HCT116 (cell line): ENCODE results near the gene GNA15. TPM values are rescaled to one million over a fixed set of nuclear protein-coding genes. Genes with fewer than 3 reads are reported as not detected.

ENCODE experiments used
- ATAC-seq: fragments of 200-7000 bp; cut with Tn5 transposase; 2 replicates; pipeline ENCODE4 v1.9.1; 2020; ENCODE audit warnings: mild to moderate bottlenecking, moderate library complexity
- BruUV-seq: library from RNA; stranded (reverse); fragments of 400-500 nt; replicated peaks from 2 replicates; lab custom pipeline; 2021; lab: Mats Ljungman, UMichigan
- CTCF ChIA-PET: fragments of 300-600 bp; sonication (Branson Sonifier 250); formaldehyde crosslinking; loops from one replicate; lab custom pipeline; 2021; ENCODE audit warnings: antibody characterized with exemption; lab: Charles Lee
- POLR2A ChIA-PET: fragments of 300-600, 350-600 bp; sonication (Branson Sonifier 250); formaldehyde crosslinking; loops from one replicate; lab custom pipeline; 2021; ENCODE audit warnings: antibody characterized with exemption; lab: Charles Lee
- RAD21 ChIA-PET, 2 experiments: fragments of 300-600 bp; sonication (Branson Sonifier 250); formaldehyde crosslinking; loops; one replicate each; lab custom pipeline; 2023; ENCODE audit warnings: low total read pairs in 2 of 2; ENCODE audit not compliant: uncharacterized antibody in 2 of 2, unreplicated experiment in 2 of 2, low non-redundant PET in 1 of 2; lab: Charles Lee
- DNase-seq: peaks from one replicate; pipeline ENCODE4 v3.0.0-alpha.2; 2010; ENCODE audit warnings: low read depth, low spot score
- H2AFZ ChIP-seq: fragments of 200-600 bp; shearing (Covaris generic), sonication (generic); 2 replicates; pipeline ENCODE4 v1.6.1; 2017; ENCODE audit warnings: low read depth, mixed run types, mixed read lengths, antibody characterized with exemption, low read length; ENCODE audit not compliant: poor library complexity, severe bottlenecking
- H3K27ac ChIP-seq: 2 replicates; pipeline ENCODE4 v1.5.1; 2012; ENCODE audit warnings: low read depth, low read length
- H3K27me3 ChIP-seq: fragments of 200-600 bp; sonication (generic); 2 replicates; pipeline ENCODE4 v1.6.1; 2016; ENCODE audit warnings: mixed run types, low read length, mixed read lengths; ENCODE audit not compliant: insufficient read depth
- H3K36me3 ChIP-seq, 2 experiments: fragments of 200-500 bp in 1 of 2; fragments of 200-600 bp in 1 of 2; sonication (Bioruptor generic) in 1 of 2; sonication (generic) in 1 of 2; 2 replicates each; pipeline versions ENCODE4 v1.5.1 to v1.6.1; 2014 to 2016; ENCODE audit warnings: low read length in 2 of 2, inconsistent platforms in 1 of 2, mixed read lengths in 1 of 2, mixed run types in 1 of 2; ENCODE audit not compliant: insufficient read depth in 2 of 2, control insufficient read depth in 1 of 2
- H3K4me1 ChIP-seq, 2 experiments: fragments of 200-600 bp in 1 of 2; sonication (generic) in 1 of 2; 2 replicates each; pipeline versions ENCODE4 v1.5.1 to v1.6.1; 2012 to 2017; ENCODE audit warnings: low read length in 2 of 2, inconsistent platforms in 1 of 2, mild to moderate bottlenecking in 1 of 2, mixed read lengths in 1 of 2, mixed run types in 1 of 2, moderate library complexity in 1 of 2; ENCODE audit not compliant: insufficient read depth in 2 of 2, control insufficient read depth in 1 of 2
- H3K4me2 ChIP-seq: fragments of 200-600 bp; sonication (generic); 2 replicates; pipeline ENCODE4 v1.6.1; 2017; ENCODE audit warnings: mixed run types, low read length, mixed read lengths
- H3K4me3 ChIP-seq, 2 experiments: fragments of 200-600 bp in 1 of 2; sonication (generic) in 1 of 2; replicated peaks in 1 of 2; 2 replicates each; pipeline ENCODE4 v1.5.1; 2011 to 2016; ENCODE audit warnings: low read length in 2 of 2, control low read depth in 1 of 2, low read depth in 1 of 2, mild to moderate bottlenecking in 1 of 2, mixed read lengths in 1 of 2, mixed run types in 1 of 2
- H3K79me2 ChIP-seq: fragments of 200-600 bp; sonication (generic); 2 replicates; pipeline ENCODE4 v1.6.1; 2017; ENCODE audit warnings: mild to moderate bottlenecking, mixed run types, low read length, moderate library complexity, mixed read lengths; ENCODE audit not compliant: insufficient read depth
- H3K9ac ChIP-seq: fragments of 200-600 bp; sonication (generic); 2 replicates; pipeline ENCODE4 v1.6.1; 2016; ENCODE audit warnings: low read length, mixed read lengths
- H3K9me2 ChIP-seq: fragments of 200-600 bp; sonication (generic), shearing (Covaris generic); 2 replicates; pipeline ENCODE4 v1.6.1; 2017; ENCODE audit warnings: mixed run types, mild to moderate bottlenecking, moderate library complexity; ENCODE audit not compliant: insufficient read depth
- H3K9me3 ChIP-seq, 2 experiments: fragments of 200-500 bp in 1 of 2; fragments of 200-600 bp in 1 of 2; sonication (Bioruptor generic) in 1 of 2; sonication (generic) in 1 of 2; 2 replicates each; pipeline ENCODE4 v1.6.1; 2014 to 2017; ENCODE audit warnings: low read length in 2 of 2, mixed read lengths in 2 of 2, inconsistent platforms in 1 of 2, low read depth in 1 of 2, mild to moderate bottlenecking in 1 of 2, mixed run types in 1 of 2, moderate library complexity in 1 of 2; ENCODE audit not compliant: control insufficient read depth in 1 of 2, insufficient read depth in 1 of 2
- H4K20me1 ChIP-seq: fragments of 200-600 bp; sonication (generic), shearing (Covaris generic); 2 replicates; pipeline ENCODE4 v1.6.1; 2017; ENCODE audit warnings: mixed run types, mild to moderate bottlenecking, moderate library complexity; ENCODE audit not compliant: insufficient read depth
- EZH2phosphoT487 ChIP-seq: fragments of 200-600 bp; IDR thresholded peaks from 2 replicates; pipeline ENCODE4 v1.6.1; 2018; ENCODE audit warnings: antibody characterized with exemption, borderline replicate concordance
- POLR2A ChIP-seq: IDR thresholded peaks from 2 replicates; pipeline ENCODE4 v1.7.0; 2011; ENCODE audit warnings: borderline replicate concordance; ENCODE audit not compliant: insufficient read depth, insufficient read length; ENCODE audit errors: extremely low read depth
- POLR2AphosphoS5 ChIP-seq: IDR thresholded peaks from 2 replicates; pipeline ENCODE4 v1.6.1; 2011; ENCODE audit warnings: mild to moderate bottlenecking, low read depth, low read length, moderate library complexity
- SIN3A ChIP-seq: IDR thresholded peaks from 2 replicates; pipeline ENCODE4 v1.6.1; 2012; ENCODE audit warnings: low read depth
- YY1 ChIP-seq: IDR thresholded peaks from 2 replicates; pipeline ENCODE4 v1.6.1; 2011; ENCODE audit warnings: low read length, low read depth, moderate library complexity, mild to moderate bottlenecking; ENCODE audit not compliant: insufficient replicate concordance; ENCODE audit errors: extremely low read depth
- ZFX ChIP-seq: fragments of 450-650 bp; IDR thresholded peaks from 2 replicates; pipeline ENCODE4 v1.6.1; 2017
- intact Hi-C: fragments of 100-400 bp; cut with micrococcal nuclease; formaldehyde crosslinking; loops from 2 replicates; pipeline ENCODE4 v1.10.0; 2022
- total RNA-seq: library from RNA; stranded (reverse); gene quantifications from one replicate; pipeline ENCODE4 v1.2.1, GENCODE V29; 2021; ENCODE audit not compliant: unreplicated experiment
- TF ChIP-seq, protein P1 (sequence below): IDR thresholded peaks from 2 replicates; pipeline ENCODE4 v1.6.1; 2011; ENCODE audit warnings: mild to moderate bottlenecking, low read length, moderate library complexity; ENCODE audit not compliant: insufficient replicate concordance; ENCODE audit errors: extremely low read depth
- TF ChIP-seq, protein P2 (sequence below): IDR thresholded peaks from 2 replicates; pipeline ENCODE4 v1.6.1; 2012; ENCODE audit warnings: low read depth
- TF ChIP-seq, protein P3 (sequence below): IDR thresholded peaks from 2 replicates; pipeline ENCODE4 v1.6.1; 2012

Gene GNA15
- total RNA-seq, 1 experiment from 2014 or later = 1.5 TPM

DNA sequence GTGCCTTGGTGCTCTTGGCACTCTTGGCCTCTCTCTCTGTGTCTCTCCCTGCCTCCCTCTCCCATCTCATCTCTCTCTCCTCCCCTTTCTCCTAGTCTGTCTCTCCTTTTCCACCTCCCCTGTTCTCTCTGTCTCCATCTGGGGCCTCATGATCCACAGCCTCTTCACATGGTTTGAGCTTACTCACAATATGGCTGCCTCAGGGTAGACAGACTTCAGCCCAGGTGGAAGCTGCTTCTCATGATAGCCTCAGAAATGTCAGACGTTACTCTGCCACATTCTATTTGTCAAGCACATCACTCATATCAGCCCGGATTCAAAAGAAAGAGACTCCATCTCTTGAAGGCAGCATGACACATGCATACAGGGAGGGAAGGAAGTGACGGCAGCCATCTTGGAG, 24.4 kb downstream of the GNA15 start (continued):
- TF ChIP-seq, protein P1, sequence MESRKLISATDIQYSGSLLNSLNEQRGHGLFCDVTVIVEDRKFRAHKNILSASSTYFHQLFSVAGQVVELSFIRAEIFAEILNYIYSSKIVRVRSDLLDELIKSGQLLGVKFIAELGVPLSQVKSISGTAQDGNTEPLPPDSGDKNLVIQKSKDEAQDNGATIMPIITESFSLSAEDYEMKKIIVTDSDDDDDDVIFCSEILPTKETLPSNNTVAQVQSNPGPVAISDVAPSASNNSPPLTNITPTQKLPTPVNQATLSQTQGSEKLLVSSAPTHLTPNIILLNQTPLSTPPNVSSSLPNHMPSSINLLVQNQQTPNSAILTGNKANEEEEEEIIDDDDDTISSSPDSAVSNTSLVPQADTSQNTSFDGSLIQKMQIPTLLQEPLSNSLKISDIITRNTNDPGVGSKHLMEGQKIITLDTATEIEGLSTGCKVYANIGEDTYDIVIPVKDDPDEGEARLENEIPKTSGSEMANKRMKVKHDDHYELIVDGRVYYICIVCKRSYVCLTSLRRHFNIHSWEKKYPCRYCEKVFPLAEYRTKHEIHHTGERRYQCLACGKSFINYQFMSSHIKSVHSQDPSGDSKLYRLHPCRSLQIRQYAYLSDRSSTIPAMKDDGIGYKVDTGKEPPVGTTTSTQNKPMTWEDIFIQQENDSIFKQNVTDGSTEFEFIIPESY = no peak
- TF ChIP-seq EZH2phosphoT487 (no peak), ZFX (no peak)

- no peak overlapping the region for H3K27ac ChIP-seq
Measured at GRCh38 chr19:3161453-3161852, 25.6 kb downstream of the GNA15 start.

More at GRCh38 chr19:3161453-3161852, 25.6 kb downstream of the GNA15 start:
- Histone ChIP-seq H3K9me2 (no peaks in the 10 kb centered on the region), H3K4me1 (peaks cover 5 to 11% of the 10 kb centered on the region in 2 experiments; a peak in 2 of 4 replicates), H3K79me2 (no peaks in the 10 kb centered on the region), H3K9ac (no peak overlapping the region), H4K20me1 (no peaks in the 10 kb centered on the region), H2AFZ (no peak overlapping the region), H3K4me3 (no peak overlapping the region), H3K36me3 (no peaks in the 10 kb centered on the region), H3K27me3 (no peaks in the 10 kb centered on the region)
- ATAC-seq (no peak), DNase-seq (no peak)
- no TSS peak for BruUV-seq
- CTCF ChIA-PET = interaction anchor here (0.7 to 1.7 kb wide), 6 partner anchors 10 to 211 kb away, joined by 3 to 15 read pairs (median 4); no protein-coding TSS in a partner anchor
- RAD21 ChIA-PET = interaction anchor here (1.6 to 2.0 kb wide), 2 partner anchors 32 kb away, joined by 3 to 6 read pairs; no protein-coding TSS in a partner anchor
- POLR2A ChIA-PET = no interaction called here
- intact Hi-C loops = loop anchor here (5.0 kb wide), 1 partner anchor 84 kb away; no protein-coding TSS in a partner anchor
- TF ChIP-seq, protein P1 = no peak
- TF ChIP-seq, protein P2, sequence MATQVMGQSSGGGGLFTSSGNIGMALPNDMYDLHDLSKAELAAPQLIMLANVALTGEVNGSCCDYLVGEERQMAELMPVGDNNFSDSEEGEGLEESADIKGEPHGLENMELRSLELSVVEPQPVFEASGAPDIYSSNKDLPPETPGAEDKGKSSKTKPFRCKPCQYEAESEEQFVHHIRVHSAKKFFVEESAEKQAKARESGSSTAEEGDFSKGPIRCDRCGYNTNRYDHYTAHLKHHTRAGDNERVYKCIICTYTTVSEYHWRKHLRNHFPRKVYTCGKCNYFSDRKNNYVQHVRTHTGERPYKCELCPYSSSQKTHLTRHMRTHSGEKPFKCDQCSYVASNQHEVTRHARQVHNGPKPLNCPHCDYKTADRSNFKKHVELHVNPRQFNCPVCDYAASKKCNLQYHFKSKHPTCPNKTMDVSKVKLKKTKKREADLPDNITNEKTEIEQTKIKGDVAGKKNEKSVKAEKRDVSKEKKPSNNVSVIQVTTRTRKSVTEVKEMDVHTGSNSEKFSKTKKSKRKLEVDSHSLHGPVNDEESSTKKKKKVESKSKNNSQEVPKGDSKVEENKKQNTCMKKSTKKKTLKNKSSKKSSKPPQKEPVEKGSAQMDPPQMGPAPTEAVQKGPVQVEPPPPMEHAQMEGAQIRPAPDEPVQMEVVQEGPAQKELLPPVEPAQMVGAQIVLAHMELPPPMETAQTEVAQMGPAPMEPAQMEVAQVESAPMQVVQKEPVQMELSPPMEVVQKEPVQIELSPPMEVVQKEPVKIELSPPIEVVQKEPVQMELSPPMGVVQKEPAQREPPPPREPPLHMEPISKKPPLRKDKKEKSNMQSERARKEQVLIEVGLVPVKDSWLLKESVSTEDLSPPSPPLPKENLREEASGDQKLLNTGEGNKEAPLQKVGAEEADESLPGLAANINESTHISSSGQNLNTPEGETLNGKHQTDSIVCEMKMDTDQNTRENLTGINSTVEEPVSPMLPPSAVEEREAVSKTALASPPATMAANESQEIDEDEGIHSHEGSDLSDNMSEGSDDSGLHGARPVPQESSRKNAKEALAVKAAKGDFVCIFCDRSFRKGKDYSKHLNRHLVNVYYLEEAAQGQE = no peak
- TF ChIP-seq SIN3A (no peak), EZH2phosphoT487 (no peak), POLR2AphosphoS5 (no peak), YY1 (no peak), POLR2A (no peak)
- TF ChIP-seq, protein P3, sequence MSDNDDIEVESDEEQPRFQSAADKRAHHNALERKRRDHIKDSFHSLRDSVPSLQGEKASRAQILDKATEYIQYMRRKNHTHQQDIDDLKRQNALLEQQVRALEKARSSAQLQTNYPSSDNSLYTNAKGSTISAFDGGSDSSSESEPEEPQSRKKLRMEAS = no peak
- TF ChIP-seq, all 23 proteins: peak for 0
- Histone ChIP-seq H3K9me3 (no peaks in the 10 kb centered on the region), H3K4me2 (no peak overlapping the region)
